ENCODE measurements around the gene KDM6A. TPM values are rescaled to one million over a fixed set of nuclear protein-coding genes. Genes with fewer than 3 reads are reported as not detected.
"Not testable (repeated sequence)": the region's sequence is repeated elsewhere in the genome, so short reads cannot be mapped to it uniquely, and the experiment has no call there.

The KDM6A gene
- total RNA-seq, 1 donor from 2014 or later = 41.1 TPM

GRCh38 chrX:45077748-45078424 is 204.9 kb downstream of the KDM6A start:
- DNase-seq (ENCODE audit: low spot score) = no peak

- no peak for DNase-seq (ENCODE audit: low spot score)
These were observed 210.3 kb downstream of the KDM6A start for GRCh38 chrX:45083314-45083713.

- DNase-seq (ENCODE audit: low spot score) = no peak
These were observed 237.5 kb downstream of the KDM6A start for GRCh38 chrX:45110494-45110893.

- DNase-seq (ENCODE audit: low spot score) = no peak
These were observed 253.2 kb downstream of the KDM6A start for GRCh38 chrX:45126158-45126557.

- DNase-seq (ENCODE audit: low spot score) = no peak
These were observed 256.0 kb downstream of the KDM6A start for GRCh38 chrX:45128896-45129454.

- no peak for DNase-seq (ENCODE audit: low spot score)
These were observed 260.5 kb downstream of the KDM6A start for GRCh38 chrX:45133465-45133864.

- DNase-seq (ENCODE audit: low spot score) = peak; percentile 17
These were observed 261.3 kb downstream of the KDM6A start for GRCh38 chrX:45134315-45134731.

GRCh38 chrX:45134775-45135174 is 261.8 kb downstream of the KDM6A start:
- no peak for DNase-seq (ENCODE audit: low spot score)

GRCh38 chrX:45135391-45136075 is 262.5 kb downstream of the KDM6A start:
- DNase-seq (ENCODE audit: low spot score) = not testable (repeated sequence)

- no peak for DNase-seq (ENCODE audit: low spot score)
These were observed 264.5 kb downstream of the KDM6A start for GRCh38 chrX:45137531-45137930.

- DNase-seq (ENCODE audit: low spot score) = no peak
These were observed 265.5 kb downstream of the KDM6A start for GRCh38 chrX:45138525-45138924.

- DNase-seq (ENCODE audit: low spot score) = no peak
These were observed 267.8 kb downstream of the KDM6A start for GRCh38 chrX:45140812-45141211.

GRCh38 chrX:45142185-45142584 is 269.2 kb downstream of the KDM6A start:
- no peak for DNase-seq (ENCODE audit: low spot score)

- DNase-seq (ENCODE audit: low spot score) = no peak
These were observed 270.5 kb downstream of the KDM6A start for GRCh38 chrX:45143455-45143854.

GRCh38 chrX:45145492-45146215 is 272.7 kb downstream of the KDM6A start:
- DNase-seq (ENCODE audit: low spot score) = no peak

- no peak for DNase-seq (ENCODE audit: low spot score)
These were observed 277.8 kb downstream of the KDM6A start for GRCh38 chrX:45150821-45151220.

GRCh38 chrX:45154033-45154360 is 281.0 kb downstream of the KDM6A start:
- DNase-seq (ENCODE audit: low spot score) = no peak

- DNase-seq (ENCODE audit: low spot score) = no peak
These were observed 281.5 kb downstream of the KDM6A start for GRCh38 chrX:45154462-45154861.

GRCh38 chrX:45157647-45158046 is 284.7 kb downstream of the KDM6A start:
- DNase-seq (ENCODE audit: low spot score) = no peak
